K562 (cell line): ENCODE data around the gene FOLH1. TPM values are rescaled to one million over a fixed set of nuclear protein-coding genes. Genes with fewer than 3 reads are reported as not detected.
A peak's percentile ranks its signal among the peaks of the same experiment; 100 is the strongest.
"Not testable (repeated sequence)": the region's sequence is repeated elsewhere in the genome, so short reads cannot be mapped to it uniquely, and the experiment has no call there.

Source experiments
- ATAC-seq: fragments of 200-7000 bp; cut with Tn5 transposase; 3 replicates; pipeline ENCODE4 v1.9.1; 2020; ENCODE audit warnings: moderate library complexity
- BruUV-seq: library from RNA; stranded (reverse); fragments of 400-500 nt; replicated peaks from 2 replicates; lab custom pipeline; 2021; lab: Mats Ljungman, UMichigan
- CTCF ChIA-PET: fragments of 300-600 bp; formaldehyde crosslinking; extraction: SDS; loops from one replicate; lab custom pipeline; 2021; ENCODE audit warnings: low intra/inter-chr PET ratio; lab: Yijun Ruan, JAX
- POLR2A ChIA-PET: fragments of 300-600, 350-650 bp; sonication (Branson Sonifier 250); formaldehyde crosslinking; extraction: SDS; loops from one replicate; lab custom pipeline; 2021; ENCODE audit warnings: antibody characterized with exemption, inconsistent platforms; lab: Yijun Ruan, JAX
- DNase-seq, 4 experiments: peaks; one replicate each; pipeline versions ENCODE4 v3.0.0 to v3.0.0-alpha.2; 2011 to 2018; ENCODE audit warnings: low spot score in 3 of 4, mixed read lengths in 3 of 4; ENCODE audit errors: extremely low read depth in 1 of 4
- FAIRE-seq: peaks from 2 replicates; lab custom pipeline; 2011; peaks lifted over from hg19 to GRCh38; lab: Jason Lieb, UNC
- H2AFZ ChIP-seq: 2 replicates; pipeline ENCODE4 v1.6.0; 2011; ENCODE audit warnings: low read depth, low read length, control low read depth, inconsistent platforms
- H3K27ac ChIP-seq: fragments of 200-600 bp; 3 replicates; pipeline ENCODE4 v1.8.0; 2011; ENCODE audit warnings: low read depth, mild to moderate bottlenecking, control low read depth, inconsistent platforms, low read length, moderate library complexity, mixed read lengths; ENCODE audit errors: extremely low read depth
- H3K27me3 ChIP-seq, 2 experiments: fragments of 300-600 bp in 1 of 2; 2 replicates in 1 of 2; 3 replicates in 1 of 2; pipeline versions ENCODE4 v1.6.0 to v1.8.0; 2011; ENCODE audit warnings: inconsistent platforms in 2 of 2, low read length in 2 of 2, mild to moderate bottlenecking in 1 of 2, mixed read lengths in 1 of 2, moderate library complexity in 1 of 2; ENCODE audit not compliant: control insufficient read depth in 2 of 2, insufficient read depth in 2 of 2
- H3K36me3 ChIP-seq: fragments of 300-600 bp; 3 replicates; pipeline ENCODE4 v1.8.0; 2011; ENCODE audit warnings: mild to moderate bottlenecking, low read length, inconsistent platforms; ENCODE audit not compliant: control insufficient read depth, insufficient read depth
- H3K4me1 ChIP-seq, 2 experiments: fragments of 200-600 bp in 1 of 2; replicated peaks in 1 of 2; 2 replicates in 1 of 2; 3 replicates in 1 of 2; pipeline versions ENCODE4 v1.5.1 to v1.8.0; 2011; ENCODE audit warnings: inconsistent platforms in 2 of 2, low read length in 2 of 2, mild to moderate bottlenecking in 1 of 2, mixed read lengths in 1 of 2, moderate library complexity in 1 of 2; ENCODE audit not compliant: control insufficient read depth in 2 of 2, insufficient read depth in 2 of 2
- H3K4me2 ChIP-seq: 2 replicates; pipeline ENCODE4 v1.6.1; 2011; ENCODE audit warnings: low read length, control low read depth, inconsistent platforms, mixed read lengths; ENCODE audit not compliant: insufficient read depth
- H3K4me3 ChIP-seq: fragments of 200-600 bp; sonication (generic), shearing (Covaris generic); 2 replicates; pipeline ENCODE4 v1.5.1; 2016; ENCODE audit warnings: control low read depth, inconsistent platforms
- H3K79me2 ChIP-seq: fragments of 200-600 bp; 3 replicates; pipeline ENCODE4 v1.8.0; 2011; ENCODE audit warnings: low read length, inconsistent platforms; ENCODE audit not compliant: control insufficient read depth, insufficient read depth
- H3K9ac ChIP-seq, 2 experiments: 2 replicates each; pipeline versions ENCODE4 v1.6.0 to v1.6.1; 2011; ENCODE audit warnings: low read depth in 2 of 2, low read length in 2 of 2, control low read depth in 1 of 2, inconsistent platforms in 1 of 2, mild to moderate bottlenecking in 1 of 2, mixed read lengths in 1 of 2; ENCODE audit not compliant: insufficient read depth in 1 of 2
- H3K9me1 ChIP-seq: one replicate; pipeline ENCODE4 v1.6.0; 2011; ENCODE audit warnings: inconsistent platforms, mild to moderate bottlenecking, low read length, moderate library complexity; ENCODE audit not compliant: control insufficient read depth, insufficient read depth
- H3K9me3 ChIP-seq: replicated peaks from 2 replicates; pipeline ENCODE4 v1.5.1; 2011; ENCODE audit warnings: low read depth, low read length, inconsistent platforms; ENCODE audit not compliant: control insufficient read depth, insufficient read depth
- H4K20me1 ChIP-seq: replicated peaks from 2 replicates; pipeline ENCODE4 v1.6.1; 2011; ENCODE audit warnings: low read length, inconsistent platforms, mixed read lengths; ENCODE audit not compliant: control insufficient read depth, insufficient read depth
- RAD21 ChIP-seq, 2 experiments: fragments of 250-450 bp in 1 of 2; fragments of 450-650 bp in 1 of 2; sonication (Bioruptor Pico) in 1 of 2; formaldehyde crosslinking in 1 of 2; IDR thresholded peaks in 1 of 2; conservative IDR thresholded peaks in 1 of 2; 2 replicates each; pipeline versions ENCODE4 v1.4.0 to v1.8.0; 2020 to 2022; ENCODE audit warnings: mild to moderate bottlenecking in 2 of 2, moderate library complexity in 1 of 2
- WGBS: fragments of 100-300 bp; shearing (Covaris generic); methylation state at CpG from one replicate; pipeline ENCODE4 v1.1.6; 2016; ENCODE audit warnings: low coverage, mixed read lengths; ENCODE audit not compliant: insufficient coverage; ENCODE audit errors: missing lambda C conversion rate; 5-methylcytosine and 5-hydroxymethylcytosine counted together
- in situ Hi-C: fragments of 300-500 bp; cut with MboI; formaldehyde crosslinking; loops from 4 replicates; pipeline ENCODE4 v1.15.0; 2018; ENCODE audit warnings: inconsistent platforms, mixed read lengths
- intact Hi-C: fragments of 100-400 bp; cut with micrococcal nuclease; formaldehyde crosslinking; loops from 2 replicates; pipeline ENCODE4 v1.14.2; 2022
- polyA plus RNA-seq, 8 experiments: library from polyadenylated mRNA; depleted of rRNA in 4 of 8; stranded (reverse) in 5 of 8; unstranded in 3 of 8; fragments of >200 nt; fragmentation: Nextera tagmentation in 2 of 8; fragmentation: Illumina TruSeq in 1 of 8; extraction: Ambion mirVana in 2 of 8; extraction: Trizol in 1 of 8; gene quantifications; 2 replicates each; pipeline versions ENCODE4 v1.2.1 to v1.2.3, GENCODE V29; 2011 to 2014; ENCODE audit warnings: inconsistent platforms in 1 of 8, missing spikeins in 1 of 8
- total RNA-seq, 7 experiments: library from RNA; depleted of rRNA in 6 of 7; stranded (reverse); fragments of >200 nt in 6 of 7; fragmentation: Illumina TruSeq in 2 of 7; extraction: Trizol in 2 of 7; gene quantifications; 2 replicates each; pipeline versions ENCODE4 v1.2.1 to v1.2.3, GENCODE V29; 2011 to 2021; ENCODE audit warnings: low replicate concordance in 1 of 7

FOLH1 gene
- total and polyA plus RNA-seq, 9 of the 15 experiments (the other 6 are each of a cell fraction or from before 2014, with no cell fraction given): not detected

DNA sequence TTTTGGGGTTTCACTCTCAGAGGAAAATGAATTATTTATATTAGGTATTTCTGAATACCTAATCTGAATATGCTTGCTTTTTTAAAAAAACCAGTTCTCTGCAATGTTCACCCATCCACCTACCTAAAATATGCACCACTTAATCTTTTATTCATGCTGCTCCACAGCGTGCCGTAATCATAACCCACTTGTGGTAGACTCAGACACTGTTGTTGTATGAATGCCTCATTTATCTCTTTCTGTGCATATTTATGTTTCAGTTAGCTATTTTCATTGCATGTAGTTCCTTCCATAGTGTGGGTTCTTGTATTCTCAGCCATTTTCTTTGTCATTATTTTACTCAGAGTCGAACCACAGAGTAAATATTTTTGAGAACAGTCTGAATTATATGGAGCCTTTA is 21.6 kb upstream of the FOLH1 start:
- H3K4me3 ChIP-seq, BruUV-seq, in situ Hi-C loops, H3K4me2 ChIP-seq, H3K27ac ChIP-seq, H3K27me3 ChIP-seq, H3K9me3 ChIP-seq, FAIRE-seq, H3K4me1 ChIP-seq, H3K79me2 ChIP-seq, H3K9me1 ChIP-seq, intact Hi-C loops, H2AFZ ChIP-seq, CTCF ChIA-PET, H4K20me1 ChIP-seq, H3K9ac ChIP-seq, ATAC-seq, POLR2A ChIA-PET, DNase-seq, H3K36me3 ChIP-seq: not testable (repeated sequence)
- 0% methylated on average over 3 of the region's 3 CpGs for WGBS

DNA sequence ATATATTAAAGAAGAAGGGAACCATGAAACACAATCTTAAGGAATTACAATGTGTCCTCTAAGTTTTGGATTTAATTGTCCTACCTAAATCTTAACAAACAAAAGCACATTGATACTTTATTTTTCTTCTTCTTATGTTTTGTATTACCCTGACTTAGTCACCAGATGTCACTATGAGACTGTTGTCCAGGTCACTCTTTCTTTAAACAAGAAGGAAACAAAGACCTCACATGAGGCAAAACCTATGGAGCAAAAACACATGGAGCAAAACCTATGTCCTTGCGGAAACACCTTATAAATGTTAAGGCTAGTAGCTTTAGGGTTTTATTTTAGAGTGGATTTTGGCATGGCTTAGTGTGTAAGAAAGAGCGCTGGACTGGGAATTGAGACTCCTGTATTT is 20.7 kb upstream of the FOLH1 start:
- H3K27me3 ChIP-seq, BruUV-seq, ATAC-seq, H3K79me2 ChIP-seq, H3K9me1 ChIP-seq, POLR2A ChIA-PET, intact Hi-C loops, H3K4me2 ChIP-seq, H3K36me3 ChIP-seq, H4K20me1 ChIP-seq, H2AFZ ChIP-seq, H3K9ac ChIP-seq, in situ Hi-C loops, DNase-seq, CTCF ChIA-PET, H3K4me1 ChIP-seq, FAIRE-seq, H3K4me3 ChIP-seq, H3K27ac ChIP-seq, H3K9me3 ChIP-seq: not testable (repeated sequence)
- 4% methylated on average over 2 of the region's 2 CpGs for WGBS
- TF ChIP-seq RAD21 (CRISPR knock-in tag; conservative IDR thresholded peaks at IDR 0.05 in 1 of 2, IDR thresholded peaks at IDR 0.05 in 1 of 2): 0 out of 4 replicates have a peak, but pooled peaks of 1 of the 2 experiments have one; percentile 8

DNA sequence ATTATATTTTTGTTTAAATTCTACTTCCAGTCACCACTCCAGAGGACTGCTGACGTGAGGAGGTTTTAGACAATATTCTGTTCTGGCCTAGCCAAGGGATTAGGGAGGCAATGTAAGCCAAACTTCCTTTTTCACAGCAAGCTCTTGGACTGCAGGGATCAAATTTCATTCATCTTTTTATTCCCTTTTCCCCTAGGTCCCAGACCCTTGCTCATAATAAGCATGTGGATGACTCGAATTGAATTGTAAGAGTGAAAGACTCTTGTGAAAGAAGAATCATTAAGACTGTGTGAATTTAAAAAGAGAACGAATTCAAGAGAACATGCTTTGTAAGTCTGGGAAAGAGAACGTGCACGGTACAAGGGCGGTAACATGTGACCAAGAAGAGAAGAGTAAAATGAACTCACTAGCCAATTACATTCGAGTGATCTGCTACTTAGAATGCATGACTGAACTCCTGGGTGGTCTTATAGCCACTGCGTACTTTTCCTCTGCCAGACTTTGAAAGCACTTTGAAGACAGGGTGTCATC is 16.9 kb upstream of the FOLH1 start:
- FAIRE-seq, H3K36me3 ChIP-seq, H3K4me2 ChIP-seq, H4K20me1 ChIP-seq, in situ Hi-C loops, H3K27ac ChIP-seq, CTCF ChIA-PET, H3K9me3 ChIP-seq, POLR2A ChIA-PET, H3K9me1 ChIP-seq, DNase-seq, H3K27me3 ChIP-seq, H3K79me2 ChIP-seq, intact Hi-C loops, BruUV-seq, ATAC-seq, H3K4me3 ChIP-seq, H3K9ac ChIP-seq, H3K4me1 ChIP-seq, H2AFZ ChIP-seq: not testable (repeated sequence)
- 0% methylated on average over 7 of the region's 8 CpGs for WGBS
